SU-DHL-6 (cell line): Measurements from ENCODE around the gene PALLD.

Experiments
- H2AFZ ChIP-seq: fragments of 200-600 bp; sonication (generic); 2 replicates; pipeline ENCODE4 v1.6.1; 2014; ENCODE audit warnings: low read depth, mild to moderate bottlenecking, moderate library complexity, mixed read lengths, antibody characterized with exemption, low read length; ENCODE audit not compliant: severe bottlenecking
- H3F3A ChIP-seq: fragments of 200-600 bp; shearing (Covaris generic); 2 replicates; pipeline ENCODE4 v1.6.0; 2016; ENCODE audit warnings: antibody characterized with exemption, mild to moderate bottlenecking; ENCODE audit not compliant: insufficient read depth
- H3K27ac ChIP-seq: fragments of 200-600 bp; sonication (generic); 2 replicates; pipeline ENCODE4 v1.5.1; 2016; ENCODE audit warnings: low read depth, mild to moderate bottlenecking, low read length, moderate library complexity, mixed read lengths
- H3K27me3 ChIP-seq: fragments of 200-600 bp; sonication (generic), shearing (Covaris generic); 2 replicates; pipeline ENCODE4 v1.6.0; 2014; ENCODE audit warnings: mild to moderate bottlenecking, low read length
- H3K36me3 ChIP-seq: fragments of 200-600 bp; sonication (generic); 2 replicates; pipeline ENCODE4 v1.6.1; 2014; ENCODE audit warnings: mild to moderate bottlenecking, low read length, mixed read lengths
- H3K4me2 ChIP-seq: fragments of 300-600, 200-600 bp; shearing (Covaris generic), sonication (generic); 2 replicates; pipeline ENCODE4 v1.6.0; 2014; ENCODE audit warnings: low read length, low read depth, mild to moderate bottlenecking; ENCODE audit not compliant: poor library complexity, severe bottlenecking
- H3K4me3 ChIP-seq: fragments of 200-600 bp; sonication (generic); 2 replicates; pipeline ENCODE4 v1.5.1; 2014; ENCODE audit warnings: antibody characterized with exemption, low read length, mild to moderate bottlenecking, mixed read lengths; ENCODE audit not compliant: insufficient read depth, poor library complexity, severe bottlenecking
- H3K79me2 ChIP-seq: fragments of 200-600 bp; sonication (generic); 2 replicates; pipeline ENCODE4 v1.6.1; 2014; ENCODE audit warnings: mild to moderate bottlenecking, low read length, moderate library complexity; ENCODE audit not compliant: insufficient read depth
- H3K9ac ChIP-seq: fragments of 200-600 bp; sonication (generic); 2 replicates; pipeline ENCODE4 v1.7.0; 2014; ENCODE audit warnings: mild to moderate bottlenecking, low read length
- H3K9me2 ChIP-seq: fragments of 200-600 bp; sonication (generic); replicated peaks from 2 replicates; pipeline ENCODE4 v1.6.1; 2014; ENCODE audit warnings: low read length; ENCODE audit not compliant: insufficient read depth
- H3K9me3 ChIP-seq: fragments of 200-600 bp; sonication (generic); 2 replicates; pipeline ENCODE4 v1.6.1; 2014; ENCODE audit warnings: low read length, mixed read lengths; ENCODE audit not compliant: insufficient read depth
- H4K20me1 ChIP-seq: fragments of 200-600 bp; sonication (generic); 2 replicates; pipeline ENCODE4 v1.6.1; 2014; ENCODE audit warnings: low read depth, mild to moderate bottlenecking, antibody characterized with exemption, low read length, moderate library complexity, mixed read lengths
- CTCF ChIP-seq: fragments of 200-600 bp; sonication (generic); IDR thresholded peaks from one replicate; pipeline ENCODE4 v1.5.1; 2017; ENCODE audit warnings: antibody characterized with exemption, mild to moderate bottlenecking, low read length, moderate library complexity; ENCODE audit not compliant: insufficient read depth, poor library complexity, severe bottlenecking
- EZH2phosphoT487 ChIP-seq: fragments of 200-600 bp; sonication (generic), shearing (Covaris generic); conservative IDR thresholded peaks from 2 replicates; pipeline ENCODE4 v1.6.1; 2018; ENCODE audit warnings: mild to moderate bottlenecking, antibody characterized with exemption, low read length, moderate library complexity, mixed read lengths

Gene PALLD

GRCh38 chr4:168900080-168900479 is 403.2 kb downstream of the PALLD start:
- Histone ChIP-seq H3F3A (no peaks in the 10 kb centered on the region), H3K27me3 (no peaks in the 10 kb centered on the region), H3K9me3 (no peaks in the 10 kb centered on the region), H2AFZ (no peak overlapping the region), H3K4me2 (no peak overlapping the region), H3K9me2 (no peaks in the 10 kb centered on the region), H3K36me3 (no peaks in the 10 kb centered on the region), H3K9ac (no peak overlapping the region), H3K4me3 (no peak overlapping the region), H4K20me1 (no peaks in the 10 kb centered on the region), H3K27ac (no peak overlapping the region), H3K79me2 (no peaks in the 10 kb centered on the region)
- no peak for TF ChIP-seq CTCF
- TF ChIP-seq EZH2phosphoT487 = no peak

- H3K27ac ChIP-seq = no peak overlapping the region
- H3K9me2 ChIP-seq = no peaks in the 10 kb centered on the region
- H3K27me3 ChIP-seq = no peaks in the 10 kb centered on the region
- no peaks in the 10 kb centered on the region for H3K79me2 ChIP-seq
- H3K9me3 ChIP-seq = no peaks in the 10 kb centered on the region
- H4K20me1 ChIP-seq = no peaks in the 10 kb centered on the region
- H2AFZ ChIP-seq = no peak overlapping the region
- no peaks in the 10 kb centered on the region for H3F3A ChIP-seq
- no peak overlapping the region for H3K9ac ChIP-seq
- no peak overlapping the region for H3K4me2 ChIP-seq
- TF ChIP-seq CTCF = no peak
- TF ChIP-seq EZH2phosphoT487 = no peak
- no peaks in the 10 kb centered on the region for H3K36me3 ChIP-seq
- no peak overlapping the region for H3K4me3 ChIP-seq
These were observed 410.4 kb downstream of the PALLD start for GRCh38 chr4:168907119-168907698.

GRCh38 chr4:168908093-168908492 is 411.2 kb downstream of the PALLD start:
- H3K79me2 ChIP-seq = no peaks in the 10 kb centered on the region
- H3K9me3 ChIP-seq = no peaks in the 10 kb centered on the region
- H3K27ac ChIP-seq = no peak overlapping the region
- H3K4me3 ChIP-seq = no peak overlapping the region
- no peak overlapping the region for H3K9ac ChIP-seq
- no peaks in the 10 kb centered on the region for H3K9me2 ChIP-seq
- no peak overlapping the region for H2AFZ ChIP-seq
- no peak for TF ChIP-seq EZH2phosphoT487
- no peak for TF ChIP-seq CTCF
- no peaks in the 10 kb centered on the region for H4K20me1 ChIP-seq
- H3K36me3 ChIP-seq = no peaks in the 10 kb centered on the region
- H3F3A ChIP-seq = no peaks in the 10 kb centered on the region
- no peaks in the 10 kb centered on the region for H3K27me3 ChIP-seq
- H3K4me2 ChIP-seq = no peak overlapping the region
